Ascending aorta (tissue), 2 donors: ENCODE results near the gene IL4R. TPM values are rescaled to one million over a fixed set of nuclear protein-coding genes. Genes with fewer than 3 reads are reported as not detected.

Experiments used
- DNase-seq, 2 donors: peaks; one replicate each; pipeline ENCODE4 v3.0.0-alpha.2; 2019; ENCODE audit warnings: low spot score in 2 of 2
- H3K27ac ChIP-seq, 2 donors: fragments of 200-600 bp; sonication (generic); one replicate each; pipeline ENCODE4 v1.5.1; 2016 to 2017; ENCODE audit warnings: mild to moderate bottlenecking in 1 of 2
- H3K27me3 ChIP-seq: fragments of 200-600 bp; sonication (generic); one replicate; pipeline ENCODE4 v1.5.1; 2017
- H3K36me3 ChIP-seq, 2 donors: fragments of 200-600 bp; sonication (generic); one replicate each; pipeline ENCODE4 v1.5.1; 2016
- H3K4me1 ChIP-seq, 2 donors: fragments of 200-600 bp; sonication (generic); one replicate each; pipeline ENCODE4 v1.5.1; 2016 to 2017; ENCODE audit warnings: mild to moderate bottlenecking in 1 of 2
- H3K4me3 ChIP-seq, 2 donors: fragments of 200-600 bp; sonication (generic); one replicate each; pipeline ENCODE4 v1.5.1; 2016 to 2017; ENCODE audit warnings: mild to moderate bottlenecking in 1 of 2
- H3K9me3 ChIP-seq, 2 donors: fragments of 200-600 bp; sonication (generic); one replicate each; pipeline ENCODE4 v1.5.1; 2016
- CTCF ChIP-seq, 3 experiments: fragments of 200-600 bp in 2 of 3; fragments of 450-650 bp in 1 of 3; sonication (generic) in 2 of 3; IDR thresholded peaks; one replicate each; pipeline ENCODE4 v1.5.1; 2016 to 2019; ENCODE audit warnings: antibody characterized with exemption in 3 of 3, mild to moderate bottlenecking in 1 of 3, moderate library complexity in 1 of 3
- intact Hi-C: fragments of 100-400 bp; cut with DNase I; formaldehyde crosslinking; loops from one replicate; pipeline ENCODE4 v1.15.1; 2023
- total RNA-seq: library from RNA; depleted of rRNA; stranded (reverse); fragments of >200 nt; gene quantifications from one replicate; pipeline ENCODE4 v1.1.0, GENCODE V29; 2016

Gene IL4R
- total RNA-seq, 1 donor from 2014 or later: 88.7 TPM

DNA sequence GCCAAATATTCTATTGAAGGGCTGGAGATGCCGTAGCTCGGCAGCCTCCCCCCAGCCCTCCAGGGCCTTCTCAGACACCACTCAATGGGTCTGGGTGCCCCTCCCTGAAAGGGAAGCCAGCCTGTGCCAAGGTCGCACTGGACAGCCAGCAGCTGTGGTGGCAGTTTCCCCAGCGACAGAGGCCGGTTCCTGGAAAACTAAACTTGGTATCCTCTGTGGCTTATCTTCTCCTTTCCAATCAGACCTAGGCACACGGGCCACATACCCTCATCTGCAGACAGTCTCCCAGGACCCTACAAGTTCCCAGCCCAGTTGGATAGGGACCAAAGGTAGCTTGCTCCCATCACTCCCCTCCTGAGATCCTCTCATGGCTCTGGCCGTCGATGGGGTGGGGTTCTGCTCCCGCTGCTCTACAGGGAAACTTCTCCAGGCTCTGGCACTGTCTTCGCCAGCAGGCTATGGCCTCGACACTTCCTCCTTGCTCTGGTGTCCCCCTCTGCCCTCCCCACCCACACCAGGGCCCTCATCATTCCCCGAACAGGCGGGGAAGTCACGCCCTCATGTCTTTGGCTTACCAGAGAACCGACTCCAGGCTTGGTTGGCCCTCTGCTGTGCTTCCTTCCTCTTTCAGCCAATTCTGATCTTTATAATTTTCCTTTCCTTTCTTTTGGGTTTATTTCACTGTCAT lies 69.9 kb downstream of the IL4R start:
- Histone ChIP-seq H3K27me3 (no peaks in the 10 kb centered on the region), H3K27ac (no peak overlapping the region), H3K36me3 (no peaks in the 10 kb centered on the region), H3K9me3 (no peaks in the 10 kb centered on the region), H3K4me3 (no peak overlapping the region), H3K4me1 (no peaks in the 10 kb centered on the region)
- peak; percentile 48 to 67 for DNase-seq
- intact Hi-C loops: no loop called here
- no peak for TF ChIP-seq CTCF (IDR thresholded peaks at IDR 0.05)

GRCh38 chr16:27384425-27384824 lies 70.7 kb downstream of the IL4R start:
- no peak for TF ChIP-seq CTCF (IDR thresholded peaks at IDR 0.05)
- intact Hi-C loops: no loop called here

GRCh38 chr16:27385398-27385797 lies 71.6 kb downstream of the IL4R start:
- no peaks in the 10 kb centered on the region for H3K9me3 ChIP-seq
- intact Hi-C loops: no loop called here
- no peaks in the 10 kb centered on the region for H3K36me3 ChIP-seq
- TF ChIP-seq CTCF (IDR thresholded peaks at IDR 0.05): no peak
- H3K27ac ChIP-seq: no peak overlapping the region
- H3K4me3 ChIP-seq: no peak overlapping the region
- H3K27me3 ChIP-seq: no peaks in the 10 kb centered on the region
- no peaks in the 10 kb centered on the region for H3K4me1 ChIP-seq
- DNase-seq: peak in 1 of 2 donors; percentile 31

More at GRCh38 chr16:27384425-27384824, 70.7 kb downstream of the IL4R start:
- Histone ChIP-seq H3K9me3 (no peaks in the 10 kb centered on the region), H3K4me3 (no peak overlapping the region), H3K27me3 (no peaks in the 10 kb centered on the region), H3K36me3 (no peaks in the 10 kb centered on the region), H3K27ac (no peak overlapping the region), H3K4me1 (no peaks in the 10 kb centered on the region)
- DNase-seq: no peak

DNA sequence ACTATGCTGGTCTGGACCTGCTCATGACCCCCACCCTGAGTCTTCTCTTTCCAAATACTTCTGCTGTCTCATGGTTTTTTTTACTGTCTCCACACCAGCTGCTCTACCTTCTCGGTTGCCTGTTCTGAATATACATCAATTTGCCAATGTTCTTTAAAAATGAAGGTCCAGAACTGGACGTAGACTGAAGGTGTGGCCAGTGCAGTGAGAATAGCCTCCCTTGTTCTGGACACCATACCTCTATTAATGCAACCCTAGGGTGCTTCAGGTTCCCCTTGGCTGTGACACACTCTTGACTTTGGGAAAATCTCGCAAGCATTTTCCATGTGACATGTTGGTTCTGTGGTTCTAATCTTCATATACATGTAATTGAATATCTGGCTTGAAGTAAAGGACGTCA lies 72.9 kb downstream of the IL4R start:
- peak in 1 of 2 donors; percentile 18 for DNase-seq

DNA sequence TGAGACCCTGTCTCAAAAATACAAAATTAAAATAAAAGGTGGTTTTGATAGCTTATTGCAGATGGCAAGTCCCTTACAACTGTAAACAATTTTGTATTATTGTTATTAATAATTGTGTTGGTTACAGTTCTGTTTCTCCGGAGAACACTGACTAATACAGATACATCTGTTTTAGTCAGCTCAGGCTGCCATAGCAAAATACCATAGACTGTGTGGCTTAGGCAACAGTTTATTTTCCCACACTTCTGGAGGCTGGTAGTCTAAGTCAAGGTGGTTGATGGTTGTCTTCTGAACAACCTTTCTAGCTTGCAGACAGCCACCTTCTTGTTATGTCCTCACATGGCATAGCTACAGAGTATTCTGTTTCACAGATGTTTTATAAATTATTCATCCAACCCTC lies 74.0 kb downstream of the IL4R start:
- Histone ChIP-seq H3K27ac (no peak overlapping the region), H3K27me3 (no peaks in the 10 kb centered on the region), H3K9me3 (peaks cover 0 to 7% of the 10 kb centered on the region in 2 donors), H3K4me1 (no peaks in the 10 kb centered on the region), H3K4me3 (no peak overlapping the region), H3K36me3 (no peaks in the 10 kb centered on the region)
- intact Hi-C loops: no loop called here
- no peak for DNase-seq
- TF ChIP-seq CTCF (IDR thresholded peaks at IDR 0.05): no peak

More for the DNA sequence above, 72.9 kb downstream of the IL4R start:
- Histone ChIP-seq H3K27me3 (no peaks in the 10 kb centered on the region), H3K4me3 (no peak overlapping the region), H3K4me1 (no peaks in the 10 kb centered on the region), H3K27ac (no peak overlapping the region), H3K36me3 (no peaks in the 10 kb centered on the region), H3K9me3 (peaks cover 0 to 2% of the 10 kb centered on the region in 2 donors)
- no peak for TF ChIP-seq CTCF (IDR thresholded peaks at IDR 0.05)
- intact Hi-C loops: no loop called here
